Dendritic cell treated with granulocyte-macrophage colony-stimulating factor and Interleukin-4, amounts not matched to agents 40 ng/mL and 50 ng/mL, for 4 days (primary cell): ENCODE data around the gene ZNF181.
"Not testable (repeated sequence)": the region's sequence is repeated elsewhere in the genome, so short reads cannot be mapped to it uniquely, and the experiment has no call there.

Source experiments
- H3K27ac Mint-ChIP-seq: one replicate; pipeline ENCODE4 v1.8.0; 2022; ENCODE audit warnings: mild to moderate bottlenecking, mixed read lengths
- H3K27me3 Mint-ChIP-seq: one replicate; pipeline ENCODE4 v1.8.0; 2022; ENCODE audit warnings: mild to moderate bottlenecking, mixed read lengths
- H3K36me3 Mint-ChIP-seq: one replicate; pipeline ENCODE4 v1.8.0; 2022; ENCODE audit warnings: low read depth, mixed read lengths
- H3K4me1 Mint-ChIP-seq: one replicate; pipeline ENCODE4 v1.8.0; 2022; ENCODE audit warnings: low read depth, mixed read lengths
- H3K4me3 Mint-ChIP-seq: one replicate; pipeline ENCODE4 v1.8.0; 2022; ENCODE audit warnings: mild to moderate bottlenecking, moderate library complexity, mixed read lengths
- H3K9me3 Mint-ChIP-seq: one replicate; pipeline ENCODE4 v1.8.0; 2022; ENCODE audit warnings: mixed read lengths
- intact Hi-C: fragments of 100-400 bp; cut with micrococcal nuclease; formaldehyde crosslinking; loops from one replicate; pipeline ENCODE4 v1.15.0; 2022

Gene ZNF181

GRCh38 chr19:34733746-34734536 is at the start of gene ZNF181:
ZNF181 (plus strand) TSS chr19:34734243; CDS start chr19:34735038, 795 bp downstream.
- Mint-ChIP-seq H3K27ac (peak within 1 kb of the TSS; percentile 99), H3K27me3 (peaks cover 9% of the 10 kb centered on the region), H3K36me3 (peaks cover 58% of the 10 kb centered on the region), H3K4me1 (peaks cover 22% of the 10 kb centered on the region), H3K9me3 (peaks cover 28% of the 10 kb centered on the region), H3K4me3 (peak within 1 kb of the TSS; percentile 88)
- intact Hi-C loops = loop anchor here (1.0 kb wide), 2 partner anchors 39 to 57 kb away; partner anchors contain the start of genes SCGB2B2, ZNF302 and ZNF599

- H3K27ac Mint-ChIP-seq = not testable (repeated sequence)
Observed at GRCh38 chr19:34685266-34685665, 48.8 kb upstream of the ZNF181 start.

GRCh38 chr19:34686455-34686854 is 47.6 kb upstream of the ZNF181 start:
- Mint-ChIP-seq H3K27me3 (peaks cover 4% of the 10 kb centered on the region), H3K4me3 (no peak overlapping the region), H3K4me1 (no peaks in the 10 kb centered on the region), H3K9me3 (peaks cover 92% of the 10 kb centered on the region), H3K36me3 (peaks cover 33% of the 10 kb centered on the region), H3K27ac (no peak overlapping the region)
- intact Hi-C loops = no loop called here

More at GRCh38 chr19:34685266-34685665, 48.8 kb upstream of the ZNF181 start:
- H3K4me3 Mint-ChIP-seq, H3K27me3 Mint-ChIP-seq, H3K4me1 Mint-ChIP-seq, intact Hi-C loops: not testable (repeated sequence)
- H3K9me3 Mint-ChIP-seq = peaks cover 99% of the 10 kb centered on the region
- peaks cover 45% of the 10 kb centered on the region for H3K36me3 Mint-ChIP-seq

- Mint-ChIP-seq H3K4me3 (no peak overlapping the region), H3K27ac (no peak overlapping the region), H3K36me3 (peaks cover 24% of the 10 kb centered on the region), H3K27me3 (peaks cover 6% of the 10 kb centered on the region), H3K4me1 (no peaks in the 10 kb centered on the region), H3K9me3 (peaks cover 92% of the 10 kb centered on the region)
- intact Hi-C loops = no loop called here
Observed at GRCh38 chr19:34687348-34687747, 46.7 kb upstream of the ZNF181 start.

GRCh38 chr19:34688592-34688991 is 45.5 kb upstream of the ZNF181 start:
- peaks cover 86% of the 10 kb centered on the region for H3K9me3 Mint-ChIP-seq
- intact Hi-C loops = no loop called here
- H3K27me3 Mint-ChIP-seq = peaks cover 9% of the 10 kb centered on the region
- no peaks in the 10 kb centered on the region for H3K4me1 Mint-ChIP-seq
- no peak overlapping the region for H3K27ac Mint-ChIP-seq
- H3K4me3 Mint-ChIP-seq = no peak overlapping the region
- peaks cover 12% of the 10 kb centered on the region for H3K36me3 Mint-ChIP-seq

- Mint-ChIP-seq H3K9me3 (peaks cover 77% of the 10 kb centered on the region), H3K27me3 (peaks cover 9% of the 10 kb centered on the region), H3K36me3 (no peaks in the 10 kb centered on the region), H3K4me3 (no peak overlapping the region), H3K27ac (no peak overlapping the region), H3K4me1 (no peaks in the 10 kb centered on the region)
- intact Hi-C loops = no loop called here
Observed at GRCh38 chr19:34690372-34690771, 43.7 kb upstream of the ZNF181 start.

GRCh38 chr19:34692549-34692948 is 41.5 kb upstream of the ZNF181 start:
- Mint-ChIP-seq H3K9me3 (peaks cover 56% of the 10 kb centered on the region), H3K4me1 (no peaks in the 10 kb centered on the region), H3K4me3 (no peak overlapping the region), H3K36me3 (no peaks in the 10 kb centered on the region), H3K27me3 (peaks cover 9% of the 10 kb centered on the region), H3K27ac (no peak overlapping the region)
- intact Hi-C loops = no loop called here

- Mint-ChIP-seq H3K36me3 (no peaks in the 10 kb centered on the region), H3K9me3 (peaks cover 46% of the 10 kb centered on the region), H3K4me1 (no peaks in the 10 kb centered on the region), H3K27me3 (peaks cover 7% of the 10 kb centered on the region), H3K4me3 (no peak overlapping the region), H3K27ac (no peak overlapping the region)
- intact Hi-C loops = no loop called here
Observed at GRCh38 chr19:34707661-34708060, 26.4 kb upstream of the ZNF181 start.

- no peaks in the 10 kb centered on the region for H3K4me1 Mint-ChIP-seq
- H3K27me3 Mint-ChIP-seq = peaks cover 6% of the 10 kb centered on the region
Observed at GRCh38 chr19:34711890-34712289, 22.2 kb upstream of the ZNF181 start.

GRCh38 chr19:34712395-34713261 is 21.4 kb upstream of the ZNF181 start:
- intact Hi-C loops = loop anchor here (1.0 kb wide), 1 partner anchor 73 kb away; no protein-coding TSS in a partner anchor

More at GRCh38 chr19:34711890-34712289, 22.2 kb upstream of the ZNF181 start:
- Mint-ChIP-seq H3K36me3 (no peaks in the 10 kb centered on the region), H3K9me3 (peaks cover 55% of the 10 kb centered on the region), H3K27ac (no peak overlapping the region), H3K4me3 (no peak overlapping the region)
- intact Hi-C loops = loop anchor here (1.0 kb wide), 1 partner anchor 73 kb away; no protein-coding TSS in a partner anchor

GRCh38 chr19:34713262-34713637 is 20.8 kb upstream of the ZNF181 start:
- no peak overlapping the region for H3K27ac Mint-ChIP-seq
- no peak overlapping the region for H3K4me3 Mint-ChIP-seq
- no peaks in the 10 kb centered on the region for H3K4me1 Mint-ChIP-seq
- no peaks in the 10 kb centered on the region for H3K36me3 Mint-ChIP-seq
- intact Hi-C loops = no loop called here
- peaks cover 47% of the 10 kb centered on the region for H3K9me3 Mint-ChIP-seq
- H3K27me3 Mint-ChIP-seq = peaks cover 8% of the 10 kb centered on the region

More at GRCh38 chr19:34712395-34713261, 21.4 kb upstream of the ZNF181 start:
- Mint-ChIP-seq H3K36me3 (no peaks in the 10 kb centered on the region), H3K4me1 (no peaks in the 10 kb centered on the region), H3K27me3 (peaks cover 8% of the 10 kb centered on the region), H3K4me3 (no peak overlapping the region), H3K27ac (no peak overlapping the region), H3K9me3 (peaks cover 48% of the 10 kb centered on the region)

GRCh38 chr19:34715357-34715756 is 18.7 kb upstream of the ZNF181 start:
- Mint-ChIP-seq H3K36me3 (no peaks in the 10 kb centered on the region), H3K9me3 (peaks cover 47% of the 10 kb centered on the region), H3K27ac (no peak overlapping the region), H3K4me1 (no peaks in the 10 kb centered on the region), H3K4me3 (no peak overlapping the region), H3K27me3 (peaks cover 8% of the 10 kb centered on the region)
- intact Hi-C loops = no loop called here

- intact Hi-C loops = no loop called here
- Mint-ChIP-seq H3K4me1 (no peaks in the 10 kb centered on the region), H3K27me3 (peaks cover 24% of the 10 kb centered on the region)
Observed at GRCh38 chr19:34722353-34722752, 11.7 kb upstream of the ZNF181 start.

GRCh38 chr19:34725400-34725799 is 8.6 kb upstream of the ZNF181 start:
- Mint-ChIP-seq H3K27ac (no peak overlapping the region), H3K4me3 (no peak overlapping the region), H3K27me3 (peaks cover 30% of the 10 kb centered on the region), H3K9me3 (peaks cover 9% of the 10 kb centered on the region), H3K36me3 (no peaks in the 10 kb centered on the region), H3K4me1 (no peaks in the 10 kb centered on the region)
- intact Hi-C loops = no loop called here

More at GRCh38 chr19:34722353-34722752, 11.7 kb upstream of the ZNF181 start:
- Mint-ChIP-seq H3K27ac (no peak overlapping the region), H3K36me3 (no peaks in the 10 kb centered on the region), H3K4me3 (no peak overlapping the region), H3K9me3 (peaks cover 9% of the 10 kb centered on the region)
